WTC11 (cell line): ENCODE measurements around the gene NR1I2.

Experiments used
- NFYB ChIP-seq: sonication (generic); formaldehyde crosslinking; conservative IDR thresholded peaks from 2 replicates; pipeline ENCODE4 v1.8.0; 2022; ENCODE audit warnings: low read depth, missing genetic modification reagents
- SMAD3 ChIP-seq: sonication (generic); formaldehyde crosslinking; IDR thresholded peaks from 2 replicates; pipeline ENCODE4 v1.8.0; 2022; ENCODE audit warnings: missing genetic modification reagents, mild to moderate bottlenecking, borderline replicate concordance
- TCF7 ChIP-seq: sonication (generic); formaldehyde crosslinking; IDR thresholded peaks from 2 replicates; pipeline ENCODE4 v1.8.0; 2022; ENCODE audit warnings: mild to moderate bottlenecking, low read depth, missing genetic modification reagents, moderate library complexity
- TF ChIP-seq, protein P1 (sequence below): fragments of 200-600 bp; IDR thresholded peaks from 2 replicates; pipeline ENCODE4 v1.8.0; 2022; ENCODE audit warnings: antibody characterized with exemption
- TF ChIP-seq, protein P2 (sequence below): sonication (generic); formaldehyde crosslinking; IDR thresholded peaks from 2 replicates; pipeline ENCODE4 v1.8.1; 2023; ENCODE audit warnings: mild to moderate bottlenecking, missing genetic modification reagents, moderate library complexity
- TF ChIP-seq, protein P3 (sequence below): sonication (generic); formaldehyde crosslinking; IDR thresholded peaks from 2 replicates; pipeline ENCODE4 v1.8.1; 2022; ENCODE audit warnings: mild to moderate bottlenecking, moderate library complexity, missing genetic modification reagents
- TF ChIP-seq, protein P4 (sequence below): sonication (generic); formaldehyde crosslinking; IDR thresholded peaks from 2 replicates; pipeline ENCODE4 v1.8.1; 2023; ENCODE audit warnings: mild to moderate bottlenecking, moderate library complexity, missing genetic modification reagents

DNA sequence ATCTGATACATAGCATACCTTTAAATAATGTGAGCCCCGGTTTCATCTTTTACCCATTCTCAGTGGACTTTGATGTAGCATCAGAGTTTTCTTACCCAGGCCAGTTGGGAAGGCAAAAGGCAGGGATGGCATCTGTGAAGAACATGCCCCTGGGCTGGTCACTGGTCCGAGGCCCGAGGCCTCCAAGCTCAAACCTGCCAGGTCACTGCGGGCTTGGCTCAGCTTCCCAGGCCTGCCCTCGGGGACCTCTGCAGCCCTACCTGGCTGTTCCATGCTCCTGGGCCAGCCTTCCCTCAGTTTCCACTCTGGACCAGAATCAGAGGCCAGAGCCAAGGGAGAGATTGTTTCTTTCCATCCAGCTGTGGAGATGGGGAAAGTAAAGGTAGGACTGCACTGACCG lies 26.9 kb downstream of the NR1I2 start:
- TF ChIP-seq, protein P1, sequence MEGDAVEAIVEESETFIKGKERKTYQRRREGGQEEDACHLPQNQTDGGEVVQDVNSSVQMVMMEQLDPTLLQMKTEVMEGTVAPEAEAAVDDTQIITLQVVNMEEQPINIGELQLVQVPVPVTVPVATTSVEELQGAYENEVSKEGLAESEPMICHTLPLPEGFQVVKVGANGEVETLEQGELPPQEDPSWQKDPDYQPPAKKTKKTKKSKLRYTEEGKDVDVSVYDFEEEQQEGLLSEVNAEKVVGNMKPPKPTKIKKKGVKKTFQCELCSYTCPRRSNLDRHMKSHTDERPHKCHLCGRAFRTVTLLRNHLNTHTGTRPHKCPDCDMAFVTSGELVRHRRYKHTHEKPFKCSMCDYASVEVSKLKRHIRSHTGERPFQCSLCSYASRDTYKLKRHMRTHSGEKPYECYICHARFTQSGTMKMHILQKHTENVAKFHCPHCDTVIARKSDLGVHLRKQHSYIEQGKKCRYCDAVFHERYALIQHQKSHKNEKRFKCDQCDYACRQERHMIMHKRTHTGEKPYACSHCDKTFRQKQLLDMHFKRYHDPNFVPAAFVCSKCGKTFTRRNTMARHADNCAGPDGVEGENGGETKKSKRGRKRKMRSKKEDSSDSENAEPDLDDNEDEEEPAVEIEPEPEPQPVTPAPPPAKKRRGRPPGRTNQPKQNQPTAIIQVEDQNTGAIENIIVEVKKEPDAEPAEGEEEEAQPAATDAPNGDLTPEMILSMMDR, result no peak
- TF ChIP-seq, protein P2, sequence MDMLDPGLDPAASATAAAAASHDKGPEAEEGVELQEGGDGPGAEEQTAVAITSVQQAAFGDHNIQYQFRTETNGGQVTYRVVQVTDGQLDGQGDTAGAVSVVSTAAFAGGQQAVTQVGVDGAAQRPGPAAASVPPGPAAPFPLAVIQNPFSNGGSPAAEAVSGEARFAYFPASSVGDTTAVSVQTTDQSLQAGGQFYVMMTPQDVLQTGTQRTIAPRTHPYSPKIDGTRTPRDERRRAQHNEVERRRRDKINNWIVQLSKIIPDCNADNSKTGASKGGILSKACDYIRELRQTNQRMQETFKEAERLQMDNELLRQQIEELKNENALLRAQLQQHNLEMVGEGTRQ (CRISPR knock-in tag), result no peak
- TF ChIP-seq, protein P3, sequence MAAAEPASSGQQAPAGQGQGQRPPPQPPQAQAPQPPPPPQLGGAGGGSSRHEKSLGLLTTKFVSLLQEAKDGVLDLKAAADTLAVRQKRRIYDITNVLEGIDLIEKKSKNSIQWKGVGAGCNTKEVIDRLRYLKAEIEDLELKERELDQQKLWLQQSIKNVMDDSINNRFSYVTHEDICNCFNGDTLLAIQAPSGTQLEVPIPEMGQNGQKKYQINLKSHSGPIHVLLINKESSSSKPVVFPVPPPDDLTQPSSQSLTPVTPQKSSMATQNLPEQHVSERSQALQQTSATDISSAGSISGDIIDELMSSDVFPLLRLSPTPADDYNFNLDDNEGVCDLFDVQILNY (CRISPR knock-in tag), result no peak
- TF ChIP-seq NFYB (CRISPR knock-in tag), result no peak
- TF ChIP-seq SMAD3, result no peak
- no peak for TF ChIP-seq TCF7
- TF ChIP-seq, protein P4, sequence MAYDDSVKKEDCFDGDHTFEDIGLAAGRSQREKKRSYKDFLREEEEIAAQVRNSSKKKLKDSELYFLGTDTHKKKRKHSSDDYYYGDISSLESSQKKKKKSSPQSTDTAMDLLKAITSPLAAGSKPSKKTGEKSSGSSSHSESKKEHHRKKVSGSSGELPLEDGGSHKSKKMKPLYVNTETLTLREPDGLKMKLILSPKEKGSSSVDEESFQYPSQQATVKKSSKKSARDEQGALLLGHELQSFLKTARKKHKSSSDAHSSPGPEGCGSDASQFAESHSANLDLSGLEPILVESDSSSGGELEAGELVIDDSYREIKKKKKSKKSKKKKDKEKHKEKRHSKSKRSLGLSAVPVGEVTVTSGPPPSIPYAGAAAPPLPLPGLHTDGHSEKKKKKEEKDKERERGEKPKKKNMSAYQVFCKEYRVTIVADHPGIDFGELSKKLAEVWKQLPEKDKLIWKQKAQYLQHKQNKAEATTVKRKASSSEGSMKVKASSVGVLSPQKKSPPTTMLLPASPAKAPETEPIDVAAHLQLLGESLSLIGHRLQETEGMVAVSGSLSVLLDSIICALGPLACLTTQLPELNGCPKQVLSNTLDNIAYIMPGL (CRISPR knock-in tag), result no peak
